Liver (tissue), 9 donors: ENCODE measurements around the gene PSMG1. TPM values are rescaled to one million over a fixed set of nuclear protein-coding genes. Genes with fewer than 3 reads are reported as not detected.

Source experiments
- DNase-seq: peaks from one replicate; pipeline ENCODE4 v3.0.0-alpha.2; 2017; ENCODE audit warnings: low spot score
- H3K27ac ChIP-seq, 2 donors: one replicate each; pipeline ENCODE4 v1.7.0; 2013; ENCODE audit warnings: inconsistent platforms in 2 of 2, low read length in 2 of 2, control low read depth in 1 of 2, low read depth in 1 of 2, mild to moderate bottlenecking in 1 of 2
- H3K27me3 ChIP-seq, 4 donors: one replicate each; pipeline versions ENCODE4 v1.6.1 to v1.7.0; 2013; ENCODE audit warnings: low read length in 3 of 4, inconsistent platforms in 1 of 4, mild to moderate bottlenecking in 1 of 4, moderate library complexity in 1 of 4; ENCODE audit not compliant: control insufficient read depth in 4 of 4, insufficient read depth in 4 of 4
- H3K36me3 ChIP-seq, 4 donors: one replicate each; pipeline versions ENCODE4 v1.6.1 to v1.7.0; 2013; ENCODE audit warnings: low read length in 3 of 4, mild to moderate bottlenecking in 3 of 4, low read depth in 1 of 4, moderate library complexity in 1 of 4; ENCODE audit not compliant: control insufficient read depth in 4 of 4, insufficient read depth in 3 of 4
- H3K4me1 ChIP-seq, 4 donors: one replicate each; pipeline versions ENCODE4 v1.6.1 to v1.7.0; 2013; ENCODE audit warnings: low read length in 3 of 4, mild to moderate bottlenecking in 3 of 4, moderate library complexity in 1 of 4; ENCODE audit not compliant: control insufficient read depth in 4 of 4, insufficient read depth in 4 of 4
- H3K4me3 ChIP-seq, 3 donors: one replicate each; pipeline versions ENCODE4 v1.6.1 to v1.7.0; 2013; ENCODE audit warnings: low read length in 3 of 3, control low read depth in 1 of 3, low read depth in 1 of 3, mild to moderate bottlenecking in 1 of 3
- H3K9ac ChIP-seq, 2 donors: one replicate each; pipeline ENCODE4 v1.7.0; 2013; ENCODE audit warnings: low read length in 2 of 2, mild to moderate bottlenecking in 2 of 2, moderate library complexity in 2 of 2, control low read depth in 1 of 2, low read depth in 1 of 2
- H3K9me3 ChIP-seq, 4 donors: one replicate each; pipeline versions ENCODE4 v1.6.1 to v1.7.0; 2013; ENCODE audit warnings: low read length in 3 of 4; ENCODE audit not compliant: control insufficient read depth in 4 of 4
- ATF3 ChIP-seq: IDR thresholded peaks from 2 replicates; pipeline ENCODE4 v1.6.1; 2016; ENCODE audit warnings: antibody characterized with exemption
- CTCF ChIP-seq: fragments of 150-350 bp; IDR thresholded peaks from 2 replicates; pipeline ENCODE4 v1.5.1; 2017; ENCODE audit warnings: improper control_type of control experiment, low read depth, low read length; ENCODE audit not compliant: missing input control
- EGR1 ChIP-seq, 2 donors: IDR thresholded peaks; 2 replicates each; pipeline ENCODE4 v1.6.1; 2016 to 2018; ENCODE audit warnings: antibody characterized with exemption in 2 of 2, low read depth in 2 of 2
- FOXA1 ChIP-seq: IDR thresholded peaks from 2 replicates; pipeline ENCODE4 v1.6.1; 2016; ENCODE audit warnings: antibody characterized with exemption
- FOXA2 ChIP-seq: IDR thresholded peaks from 2 replicates; pipeline ENCODE4 v1.6.1; 2016; ENCODE audit warnings: antibody characterized with exemption
- GABPA ChIP-seq, 2 donors: IDR thresholded peaks in 1 of 2; conservative IDR thresholded peaks in 1 of 2; 2 replicates each; pipeline ENCODE4 v1.6.1; 2016; ENCODE audit warnings: antibody characterized with exemption in 2 of 2, mild to moderate bottlenecking in 1 of 2, moderate library complexity in 1 of 2
- HNF4A ChIP-seq, 2 donors: conservative IDR thresholded peaks; 2 replicates each; pipeline ENCODE4 v1.6.1; 2016; ENCODE audit warnings: antibody characterized with exemption in 2 of 2, mild to moderate bottlenecking in 2 of 2
- HNF4G ChIP-seq: IDR thresholded peaks from 2 replicates; pipeline ENCODE4 v1.6.1; 2016; ENCODE audit warnings: antibody characterized with exemption
- JUND ChIP-seq, 2 donors: IDR thresholded peaks; 2 replicates each; pipeline ENCODE4 v1.6.1; 2016; ENCODE audit warnings: antibody characterized with exemption in 2 of 2
- MAX ChIP-seq: IDR thresholded peaks from 2 replicates; pipeline ENCODE4 v1.6.1; 2016; ENCODE audit warnings: antibody characterized with exemption
- NR2F2 ChIP-seq: IDR thresholded peaks from 2 replicates; pipeline ENCODE4 v1.6.1; 2016; ENCODE audit warnings: antibody characterized with exemption
- RAD21 ChIP-seq, 2 donors: IDR thresholded peaks; 2 replicates each; pipeline ENCODE4 v1.6.1; 2016; ENCODE audit warnings: antibody characterized with exemption in 2 of 2, mild to moderate bottlenecking in 2 of 2
- REST ChIP-seq: IDR thresholded peaks from 2 replicates; pipeline ENCODE4 v1.6.1; 2016; ENCODE audit warnings: antibody characterized with exemption, mild to moderate bottlenecking
- RXRA ChIP-seq, 2 donors: IDR thresholded peaks; 2 replicates each; pipeline ENCODE4 v1.6.1; 2017 to 2018; ENCODE audit warnings: antibody characterized with exemption in 2 of 2, mild to moderate bottlenecking in 1 of 2
- SP1 ChIP-seq: IDR thresholded peaks from 2 replicates; pipeline ENCODE4 v1.6.1; 2018; ENCODE audit warnings: antibody characterized with exemption, mild to moderate bottlenecking
- TAF1 ChIP-seq: conservative IDR thresholded peaks from 2 replicates; pipeline ENCODE4 v1.6.1; 2016; ENCODE audit warnings: antibody characterized with exemption, mild to moderate bottlenecking
- YY1 ChIP-seq: IDR thresholded peaks from 2 replicates; pipeline ENCODE4 v1.6.1; 2016; ENCODE audit warnings: antibody characterized with exemption, mild to moderate bottlenecking
- ZBTB33 ChIP-seq: IDR thresholded peaks from 2 replicates; pipeline ENCODE4 v1.6.1; 2016; ENCODE audit warnings: antibody characterized with exemption
- WGBS: extraction: QIAGEN DNeasy Blood & Tissue Kit; methylation state at CpG from one replicate; pipeline ENCODE4 v1.1.7; 2013; 5-methylcytosine and 5-hydroxymethylcytosine counted together
- polyA plus RNA-seq, 2 donors: library from polyadenylated mRNA; stranded (reverse) in 1 of 2; unstranded in 1 of 2; fragments of 200-250 nt in 1 of 2; fragments of >200 nt in 1 of 2; fragmentation: Nextera tagmentation in 1 of 2; extraction: Ambion mirVana in 1 of 2; gene quantifications; one replicate each; pipeline versions ENCODE4 v1.2.1 to v1.2.3, GENCODE V29; 2013 to 2015
- total RNA-seq, 2 donors: library from RNA; depleted of rRNA; stranded (reverse); fragments of >200 nt; gene quantifications; one replicate each; pipeline ENCODE4 v1.2.3, GENCODE V29; 2014
- donor health status: healthy.
- donor health status: healthy.
- donor health status: healthy.
- donor health status: healthy.
- donor health status: healthy.

The PSMG1 gene
- total and polyA plus RNA-seq, 4 donors = 23.9 to 32.3 (median 30.7) TPM

GRCh38 chr21:39209334-39209688 is 26.1 kb upstream of the PSMG1 start:
- no peak for DNase-seq
- Histone ChIP-seq H3K9me3 (no peaks in the 10 kb centered on the region), H3K36me3 (peaks cover 3 to 56% (median 36%) of the 10 kb centered on the region in 4 donors), H3K4me1 (no peaks in the 10 kb centered on the region), H3K27ac (no peak overlapping the region), H3K4me3 (no peak overlapping the region), H3K9ac (no peak overlapping the region), H3K27me3 (no peaks in the 10 kb centered on the region)
- 90% methylated on average over 2 of the region's 2 CpGs for WGBS
- no peak for TF ChIP-seq HNF4G
- no peak for TF ChIP-seq REST
- no peak for TF ChIP-seq YY1
- no peak for TF ChIP-seq MAX
- no peak for TF ChIP-seq FOXA2
- no peak for TF ChIP-seq FOXA1
- no peak for TF ChIP-seq ATF3
- TF ChIP-seq SP1 = no peak
- TF ChIP-seq JUND (IDR thresholded peaks at IDR 0.05) = no peak
- TF ChIP-seq RXRA (IDR thresholded peaks at IDR 0.05) = no peak
- no peak for TF ChIP-seq RAD21 (IDR thresholded peaks at IDR 0.05)
- TF ChIP-seq NR2F2 = no peak
- TF ChIP-seq HNF4A (conservative IDR thresholded peaks at IDR 0.05) = no peak
- TF ChIP-seq CTCF = no peak
- no peak for TF ChIP-seq TAF1
- TF ChIP-seq EGR1 (IDR thresholded peaks at IDR 0.05; ENCODE audit: low read depth in 2 of 2) = no peak
- no peak for TF ChIP-seq GABPA (IDR thresholded peaks at IDR 0.05 in 1 of 2, conservative IDR thresholded peaks at IDR 0.05 in 1 of 2)
- no peak for TF ChIP-seq ZBTB33
